H1 (cell line): ENCODE data around the gene EN2. TPM values are rescaled to one million over a fixed set of nuclear protein-coding genes. Genes with fewer than 3 reads are reported as not detected.

Source experiments
- BRCA1 ChIP-seq: IDR thresholded peaks from 2 replicates; pipeline ENCODE4 v1.6.1; 2012; ENCODE audit warnings: low read depth, low read length, improper control_type of control experiment
- CHD2 ChIP-seq: IDR thresholded peaks from 2 replicates; pipeline ENCODE4 v1.6.1; 2012; ENCODE audit warnings: low read length, improper control_type of control experiment
- CTBP2 ChIP-seq: IDR thresholded peaks from 2 replicates; pipeline ENCODE4 v1.7.0; 2011; ENCODE audit warnings: borderline replicate concordance, mild to moderate bottlenecking, moderate library complexity, mixed read lengths, low read length; ENCODE audit not compliant: insufficient read depth, insufficient read length
- FOSL1 ChIP-seq: IDR thresholded peaks from 2 replicates; pipeline ENCODE4 v1.6.1; 2011; ENCODE audit warnings: mild to moderate bottlenecking, low read depth, low read length, moderate library complexity; ENCODE audit not compliant: insufficient read depth
- HDAC6 ChIP-seq: IDR thresholded peaks from one replicate; pipeline ENCODE4 v1.7.1; 2012; ENCODE audit warnings: low read depth, mild to moderate bottlenecking, inconsistent platforms, low read length, moderate library complexity
- KDM5A ChIP-seq: fragments of 200-600 bp; IDR thresholded peaks from 2 replicates; pipeline ENCODE4 v1.7.1; 2012; ENCODE audit warnings: mild to moderate bottlenecking, low read length, inconsistent platforms, mixed read lengths
- MAFK ChIP-seq: IDR thresholded peaks from 2 replicates; pipeline ENCODE4 v1.6.1; 2012; ENCODE audit warnings: low read depth, mild to moderate bottlenecking, improper control_type of control experiment, low read length
- NANOG ChIP-seq: IDR thresholded peaks from 2 replicates; pipeline ENCODE4 v1.6.1; 2011; ENCODE audit warnings: low read length, low read depth, mild to moderate bottlenecking, inconsistent platforms; ENCODE audit not compliant: insufficient read depth, poor library complexity, severe bottlenecking
- POLR2AphosphoS5 ChIP-seq: IDR thresholded peaks from 2 replicates; pipeline ENCODE4 v1.6.1; 2011; ENCODE audit warnings: low read depth, low read length
- RFX5 ChIP-seq: IDR thresholded peaks from 2 replicates; pipeline ENCODE4 v1.6.1; 2011; ENCODE audit warnings: low read depth, low read length, improper control_type of control experiment, borderline replicate concordance
- RNF2 ChIP-seq: fragments of 200-900, 300-1000 bp; sonication (generic); IDR thresholded peaks from 2 replicates; pipeline ENCODE4 v1.7.1; 2016; ENCODE audit warnings: borderline replicate concordance, low read depth, mild to moderate bottlenecking, antibody characterized with exemption, low read length; ENCODE audit not compliant: poor library complexity, severe bottlenecking; ENCODE audit errors: missing control alignments
- RXRA ChIP-seq: IDR thresholded peaks from 2 replicates; pipeline ENCODE4 v1.6.1; 2011; ENCODE audit warnings: low read depth, mild to moderate bottlenecking, low read length, moderate library complexity; ENCODE audit not compliant: insufficient read depth
- SIRT6 ChIP-seq: IDR thresholded peaks from one replicate; pipeline ENCODE4 v1.7.1; 2012; ENCODE audit warnings: low read length, inconsistent platforms
- SP1 ChIP-seq: IDR thresholded peaks from 2 replicates; pipeline ENCODE4 v1.6.1; 2011; ENCODE audit warnings: low read depth, low read length
- SUZ12 ChIP-seq: fragments of 200-600 bp; sonication (generic); IDR thresholded peaks from 2 replicates; pipeline ENCODE4 v1.6.1; 2012; ENCODE audit warnings: mild to moderate bottlenecking, inconsistent platforms, low read length, moderate library complexity, mixed read lengths
- TBP ChIP-seq: IDR thresholded peaks from 2 replicates; pipeline ENCODE4 v1.6.1; 2011; ENCODE audit warnings: low read depth, low read length, improper control_type of control experiment
- TEAD4 ChIP-seq: IDR thresholded peaks from 2 replicates; pipeline ENCODE4 v1.6.1; 2012; ENCODE audit warnings: low read depth, low read length, inconsistent platforms, mixed read lengths
- polyA plus RNA-seq, 7 experiments: library from polyadenylated mRNA; depleted of rRNA in 3 of 7; stranded (reverse) in 5 of 7; unstranded in 2 of 7; fragments of >200 nt in 5 of 7; fragments of 200-250 nt in 2 of 7; gene quantifications; 1 replicate in 5 of 7; 2 replicates in 1 of 7; 4 replicates in 1 of 7; pipeline versions ENCODE4 v1.2.1 to v1.2.3, GENCODE V29; 2011 to 2013; ENCODE audit warnings: missing spikeins in 2 of 7, mixed read lengths in 2 of 7
- total RNA-seq: library from RNA; stranded (reverse); fragmentation: NEBNext Ultra II Directional; extraction: Animal tissue kit (Norgen Biotek cat#: 25700); gene quantifications from 2 replicates; pipeline ENCODE4 v1.2.1, GENCODE V29; 2021
- TF ChIP-seq, protein P1 (sequence below): IDR thresholded peaks from 2 replicates; pipeline ENCODE4 v1.6.1; 2012; ENCODE audit warnings: low read length, inconsistent platforms
- TF ChIP-seq, protein P2 (sequence below): IDR thresholded peaks from 2 replicates; pipeline ENCODE4 v1.6.1; 2011; ENCODE audit warnings: low read depth, mild to moderate bottlenecking, low read length; ENCODE audit not compliant: insufficient read depth
- TF ChIP-seq, protein P3 (sequence below): IDR thresholded peaks from 2 replicates; pipeline ENCODE4 v1.6.1; 2011; ENCODE audit warnings: low read length, improper control_type of control experiment
- TF ChIP-seq, protein P4 (sequence below): IDR thresholded peaks from 2 replicates; pipeline ENCODE4 v1.6.1; 2012; ENCODE audit warnings: inconsistent platforms

Gene EN2
- total and polyA plus RNA-seq, 2 of the 8 experiments (the other 6 are each of a cell fraction or from before 2014, with no cell fraction given), result not detected

DNA sequence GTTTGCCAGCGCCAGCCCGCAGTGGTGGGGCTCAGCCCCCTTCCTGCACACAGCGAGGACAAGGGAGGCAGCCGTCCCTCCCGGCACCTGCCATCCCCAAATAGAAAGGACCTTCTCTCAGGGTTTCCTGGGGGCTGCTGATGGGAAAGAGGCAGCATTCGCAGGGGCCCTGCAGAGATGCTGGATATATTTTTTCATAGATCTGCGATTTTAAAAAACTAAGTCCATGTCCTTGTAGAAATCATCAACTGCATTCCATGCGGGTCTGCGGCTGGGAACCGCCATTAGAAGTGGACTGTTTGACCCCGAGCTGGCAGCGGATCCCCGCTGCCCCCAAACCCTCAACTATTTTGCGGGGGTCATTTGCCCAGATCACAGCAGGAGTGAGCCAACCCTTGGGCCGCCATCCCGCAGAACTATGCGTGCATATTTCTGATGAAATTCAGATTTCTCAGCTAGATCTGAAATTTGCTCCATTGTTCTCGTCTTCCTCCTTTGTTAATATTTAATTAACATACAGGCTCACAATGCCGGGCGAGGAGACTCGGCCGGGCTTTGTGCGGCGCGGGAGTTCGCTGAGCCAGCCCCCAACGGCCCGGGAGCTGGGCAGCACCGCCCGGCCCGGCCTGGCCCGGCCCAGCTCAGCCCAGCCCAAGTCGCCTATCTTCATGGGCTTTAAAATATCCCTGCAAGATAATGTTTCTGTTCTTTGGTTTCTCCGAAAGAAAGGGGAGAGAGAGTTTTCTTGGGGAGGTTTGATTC is 2.0 kb downstream of the EN2 start (continued):
- TF ChIP-seq RXRA (no peak), NANOG (no peak), TBP (no peak), FOSL1 (no peak), MAFK (no peak), KDM5A (no peak), SIRT6 (no peak), POLR2AphosphoS5 (no peak), HDAC6 (no peak), BRCA1 (no peak), SP1 (no peak), CHD2 (no peak), RFX5 (no peak), RNF2 (peak; percentile 94), CTBP2 (peak; percentile 56), SUZ12 (peak; percentile 20), TEAD4 (no peak)
- TF ChIP-seq, protein P1, sequence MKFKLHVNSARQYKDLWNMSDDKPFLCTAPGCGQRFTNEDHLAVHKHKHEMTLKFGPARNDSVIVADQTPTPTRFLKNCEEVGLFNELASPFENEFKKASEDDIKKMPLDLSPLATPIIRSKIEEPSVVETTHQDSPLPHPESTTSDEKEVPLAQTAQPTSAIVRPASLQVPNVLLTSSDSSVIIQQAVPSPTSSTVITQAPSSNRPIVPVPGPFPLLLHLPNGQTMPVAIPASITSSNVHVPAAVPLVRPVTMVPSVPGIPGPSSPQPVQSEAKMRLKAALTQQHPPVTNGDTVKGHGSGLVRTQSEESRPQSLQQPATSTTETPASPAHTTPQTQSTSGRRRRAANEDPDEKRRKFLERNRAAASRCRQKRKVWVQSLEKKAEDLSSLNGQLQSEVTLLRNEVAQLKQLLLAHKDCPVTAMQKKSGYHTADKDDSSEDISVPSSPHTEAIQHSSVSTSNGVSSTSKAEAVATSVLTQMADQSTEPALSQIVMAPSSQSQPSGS, result no peak
- TF ChIP-seq, protein P2, sequence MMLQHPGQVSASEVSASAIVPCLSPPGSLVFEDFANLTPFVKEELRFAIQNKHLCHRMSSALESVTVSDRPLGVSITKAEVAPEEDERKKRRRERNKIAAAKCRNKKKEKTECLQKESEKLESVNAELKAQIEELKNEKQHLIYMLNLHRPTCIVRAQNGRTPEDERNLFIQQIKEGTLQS, result no peak
- TF ChIP-seq, protein P3, sequence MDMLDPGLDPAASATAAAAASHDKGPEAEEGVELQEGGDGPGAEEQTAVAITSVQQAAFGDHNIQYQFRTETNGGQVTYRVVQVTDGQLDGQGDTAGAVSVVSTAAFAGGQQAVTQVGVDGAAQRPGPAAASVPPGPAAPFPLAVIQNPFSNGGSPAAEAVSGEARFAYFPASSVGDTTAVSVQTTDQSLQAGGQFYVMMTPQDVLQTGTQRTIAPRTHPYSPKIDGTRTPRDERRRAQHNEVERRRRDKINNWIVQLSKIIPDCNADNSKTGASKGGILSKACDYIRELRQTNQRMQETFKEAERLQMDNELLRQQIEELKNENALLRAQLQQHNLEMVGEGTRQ, result no peak
- TF ChIP-seq, protein P4, sequence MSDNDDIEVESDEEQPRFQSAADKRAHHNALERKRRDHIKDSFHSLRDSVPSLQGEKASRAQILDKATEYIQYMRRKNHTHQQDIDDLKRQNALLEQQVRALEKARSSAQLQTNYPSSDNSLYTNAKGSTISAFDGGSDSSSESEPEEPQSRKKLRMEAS, result no peak
